HG02970 (cell line): ENCODE measurements around the gene CD79A.
"Not testable (repeated sequence)": the region's sequence is repeated elsewhere in the genome, so short reads cannot be mapped to it uniquely, and the experiment has no call there.

Experiments
- ATAC-seq: cut with Tn5 transposase; IDR thresholded peaks from one replicate; pipeline ENCODE4 v1.9.1; 2021; ENCODE audit warnings: mild to moderate bottlenecking, moderate library complexity, moderate number of reproducible peaks; ENCODE audit not compliant: unreplicated experiment, low FRiP score

CD79A gene

GRCh38 chr19:41904118-41904870, 27.2 kb downstream of the CD79A start:
- no peak for ATAC-seq

GRCh38 chr19:41905273-41906002, 28.4 kb downstream of the CD79A start:
- ATAC-seq = no peak

GRCh38 chr19:41906271-41906670, 29.2 kb downstream of the CD79A start:
- ATAC-seq = no peak

- no peak for ATAC-seq
Observed at GRCh38 chr19:41906916-41907680, 30.0 kb downstream of the CD79A start.

GRCh38 chr19:41907994-41908615, 31.0 kb downstream of the CD79A start:
- no peak for ATAC-seq

- ATAC-seq = no peak
Observed at GRCh38 chr19:41908724-41909464, 31.8 kb downstream of the CD79A start.

- no peak for ATAC-seq
Observed at GRCh38 chr19:41909706-41910105, 32.6 kb downstream of the CD79A start.

- no peak for ATAC-seq
Observed at GRCh38 chr19:41910240-41910991, 33.3 kb downstream of the CD79A start.

- no peak for ATAC-seq
Observed at GRCh38 chr19:41910992-41911888, 34.2 kb downstream of the CD79A start.

- no peak for ATAC-seq
Observed at GRCh38 chr19:41911889-41912731, 35.0 kb downstream of the CD79A start.

- no peak for ATAC-seq
Observed at GRCh38 chr19:41912899-41913537, 35.9 kb downstream of the CD79A start.

- no peak for ATAC-seq
Observed at GRCh38 chr19:41913538-41914423, 36.7 kb downstream of the CD79A start.

- ATAC-seq = not testable (repeated sequence)
Observed at GRCh38 chr19:41914424-41914834, 37.4 kb downstream of the CD79A start.

- no peak for ATAC-seq
Observed at GRCh38 chr19:41915021-41915775, 38.1 kb downstream of the CD79A start.

- no peak for ATAC-seq
Observed at GRCh38 chr19:41915776-41916414, 38.8 kb downstream of the CD79A start.
